A673 (cell line): Measurements from ENCODE around the gene TMCC1.
"Not testable (repeated sequence)": the region's sequence is repeated elsewhere in the genome, so short reads cannot be mapped to it uniquely, and the experiment has no call there.

Source experiments
- CTCF ChIP-seq: fragments of 300-800, 200-600 bp; sonication (generic); conservative IDR thresholded peaks from 2 replicates; pipeline ENCODE4 v1.5.1; 2017; ENCODE audit warnings: low read depth, mild to moderate bottlenecking, antibody characterized with exemption, low read length, moderate library complexity, mixed read lengths
- EZH2 ChIP-seq: fragments of 200-600 bp; sonication (generic); IDR thresholded peaks from 2 replicates; pipeline ENCODE4 v1.6.1; 2017; ENCODE audit warnings: borderline replicate concordance, low read depth, mild to moderate bottlenecking, mixed read lengths, antibody characterized with exemption, low read length; ENCODE audit not compliant: poor library complexity, severe bottlenecking

GRCh38 chr3:129640985-129641384 lies 252.5 kb downstream of the TMCC1 start:
- not testable (repeated sequence) for TF ChIP-seq CTCF, EZH2
